NCI-H1048 (cell line): ENCODE measurements around the gene OXCT2.
"Not testable (repeated sequence)": the region's sequence is repeated elsewhere in the genome, so short reads cannot be mapped to it uniquely, and the experiment has no call there.

Experiments used
- DNase-seq: peaks from one replicate; lab custom pipeline; 2025; lab: John Stamatoyannopoulos, UW

The OXCT2 gene

GRCh38 chr1:39787468-39787867 is 16.3 kb upstream of the OXCT2 start:
- no peak for DNase-seq

DNA sequence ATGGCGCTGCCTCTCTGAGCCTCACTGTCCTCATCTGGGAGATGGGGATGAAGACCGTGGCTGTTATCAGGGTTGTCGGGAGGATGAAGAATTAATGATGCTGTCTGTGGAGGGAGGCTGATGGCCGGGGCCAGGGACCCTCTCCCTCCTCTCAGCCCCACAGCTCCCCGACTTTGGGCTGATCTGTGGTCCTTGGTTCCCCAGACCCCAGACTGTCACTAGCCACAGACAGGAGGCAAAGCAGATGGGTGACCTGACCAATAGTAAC is 15.9 kb upstream of the OXCT2 start:
- DNase-seq = not testable (repeated sequence)

GRCh38 chr1:39786303-39787107 is 15.4 kb upstream of the OXCT2 start:
- not testable (repeated sequence) for DNase-seq

DNA sequence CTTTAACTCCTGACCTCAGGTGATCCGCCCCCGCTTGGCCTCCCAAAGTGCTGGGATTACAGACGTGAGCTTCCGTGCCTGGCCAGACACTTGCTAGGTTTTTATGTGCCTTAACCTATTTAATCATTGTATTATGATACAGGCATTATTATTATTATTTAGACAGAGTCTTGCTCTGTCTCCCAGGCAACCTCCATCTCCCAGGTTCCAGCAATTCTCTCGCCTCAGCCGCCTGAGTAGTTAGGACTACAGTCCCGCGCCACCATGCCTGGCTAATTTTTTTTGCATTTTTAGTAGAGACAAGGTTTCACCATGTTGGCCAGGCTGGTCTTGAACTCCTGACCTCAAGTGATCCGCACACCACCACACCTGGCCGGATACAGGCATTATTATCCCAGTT is 11.5 kb upstream of the OXCT2 start:
- not testable (repeated sequence) for DNase-seq

DNA sequence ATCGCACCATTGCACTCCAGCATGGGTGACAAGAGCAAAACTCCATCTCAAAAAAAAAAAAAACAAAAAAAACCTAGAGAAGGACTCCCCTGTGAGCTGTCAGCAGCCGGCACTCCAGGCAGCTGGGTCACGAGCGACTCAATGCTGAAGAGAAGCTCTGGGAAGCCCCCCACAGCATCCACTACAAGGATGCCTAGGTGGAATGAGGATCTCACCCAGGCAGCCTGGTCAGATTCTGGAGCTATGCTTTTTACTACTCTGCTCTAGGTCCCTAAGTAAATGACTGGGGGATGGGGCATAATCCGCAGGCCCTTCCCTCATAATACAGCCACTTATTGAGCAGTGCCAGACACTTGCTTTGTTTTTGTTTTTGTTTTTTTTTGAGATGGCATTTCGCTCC is 11.0 kb upstream of the OXCT2 start:
- DNase-seq = no peak

DNA sequence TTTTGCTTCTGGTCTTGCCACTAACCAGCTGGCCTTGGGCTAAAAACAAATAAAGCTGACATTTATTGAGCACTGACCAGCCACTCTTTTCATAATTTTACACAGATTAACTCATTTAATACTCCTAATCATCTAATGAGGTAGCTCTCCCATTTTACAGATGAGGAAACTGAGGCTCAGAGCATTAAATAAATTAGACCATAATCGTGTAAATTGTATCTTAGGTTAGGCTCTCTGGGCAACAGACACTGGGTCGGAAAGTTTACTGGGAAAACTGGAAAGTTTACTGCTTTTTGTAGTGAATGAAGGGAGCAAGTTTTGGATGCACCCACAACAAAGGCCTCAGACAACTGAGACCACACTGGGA is 10.2 kb upstream of the OXCT2 start:
- no peak for DNase-seq

DNA sequence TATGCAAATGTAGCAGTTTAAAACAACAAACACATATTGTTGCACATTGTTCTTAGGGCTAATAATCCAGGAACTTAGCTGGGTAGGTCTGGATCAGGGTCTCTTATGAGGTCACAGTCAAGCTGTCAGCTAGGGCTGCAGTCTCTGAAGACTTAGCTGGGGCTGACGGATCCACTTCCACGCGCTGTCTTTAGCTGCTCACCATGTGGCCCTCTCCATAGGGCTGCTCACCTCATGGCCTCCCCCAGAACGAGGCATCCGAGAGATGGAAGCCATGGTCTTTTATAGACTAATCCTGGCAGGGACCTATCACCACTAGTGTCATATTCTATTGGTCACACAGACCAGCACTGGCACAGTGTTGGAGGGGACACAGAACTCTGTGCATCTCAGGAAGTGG is 8.7 kb upstream of the OXCT2 start:
- DNase-seq = no peak

- DNase-seq = no peak
These were observed 8.0 kb upstream of the OXCT2 start for GRCh38 chr1:39779137-39779536.

DNA sequence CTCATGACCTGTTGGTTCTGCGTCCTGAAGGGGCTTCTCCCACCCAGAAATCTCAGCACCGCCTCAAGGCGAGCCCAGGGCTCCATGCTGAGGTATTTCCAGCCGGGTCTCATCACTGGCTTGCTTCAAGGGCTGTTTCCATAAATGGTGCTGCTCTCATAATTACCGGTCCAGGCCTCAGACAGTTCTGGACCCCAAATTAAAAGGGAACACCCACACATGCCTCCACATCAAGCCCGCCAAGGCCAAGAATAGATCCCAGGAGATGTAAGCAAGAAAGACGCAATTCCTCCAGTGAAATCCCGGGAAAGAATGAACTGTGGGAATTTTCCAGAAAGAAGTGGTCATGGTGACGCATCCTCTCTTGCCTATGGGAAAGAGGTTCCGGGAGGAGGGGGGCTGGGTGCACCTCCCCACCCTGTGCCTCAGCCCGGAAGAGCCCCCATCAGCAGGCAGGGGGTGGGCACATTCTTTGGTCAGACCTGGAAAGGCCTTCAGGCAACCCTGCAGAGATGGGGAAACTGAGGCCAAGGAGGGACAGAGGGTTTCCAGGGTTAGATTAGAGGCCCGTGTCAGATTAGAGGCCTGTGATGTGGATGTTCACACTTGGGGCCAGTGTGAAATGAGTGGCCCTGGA is 7.4 kb upstream of the OXCT2 start:
- not testable (repeated sequence) for DNase-seq

DNA sequence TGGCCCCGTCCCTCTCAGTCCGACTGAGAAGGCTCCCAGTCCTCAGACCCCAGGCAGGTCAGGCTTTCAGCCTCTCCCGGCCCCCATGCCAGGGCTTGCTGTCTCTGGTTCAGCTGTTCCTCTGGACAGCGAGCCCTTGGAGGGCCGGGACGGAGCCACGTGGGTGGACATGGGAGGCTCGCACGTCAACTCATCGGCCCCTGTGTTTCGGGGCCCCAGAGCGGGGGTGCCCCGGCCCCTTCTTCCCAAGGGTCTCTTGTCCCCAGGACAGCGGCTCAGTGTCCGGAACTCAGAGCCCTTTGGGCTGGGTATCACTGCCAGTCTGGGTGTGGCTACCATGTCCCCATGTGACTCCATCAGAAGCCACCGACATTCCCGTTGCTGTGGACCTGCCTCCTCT is 6.7 kb upstream of the OXCT2 start:
- not testable (repeated sequence) for DNase-seq

DNA sequence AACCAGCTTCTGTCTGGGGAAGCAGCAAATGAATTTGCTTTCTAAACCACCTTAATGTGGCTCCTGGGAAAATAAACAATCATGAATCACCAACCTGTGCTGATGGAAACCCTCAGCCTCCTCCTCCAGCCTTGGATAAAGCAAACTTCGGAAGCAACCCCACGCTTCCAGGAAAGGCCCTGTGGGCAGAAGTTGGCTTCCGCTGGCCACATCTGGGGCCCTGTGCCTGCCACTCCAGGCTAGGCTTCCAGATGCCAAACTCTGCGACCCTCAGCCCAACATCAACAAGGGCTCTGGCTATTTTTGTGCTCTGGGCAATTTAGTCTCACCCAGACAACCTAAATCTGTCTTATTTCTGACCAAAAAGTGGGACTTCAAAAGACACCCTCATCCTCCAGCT is 6.2 kb upstream of the OXCT2 start:
- DNase-seq = no peak

GRCh38 chr1:39776886-39777285 is 5.7 kb upstream of the OXCT2 start:
- no peak for DNase-seq

- DNase-seq = no peak
These were observed 5.2 kb upstream of the OXCT2 start for GRCh38 chr1:39776400-39776713.

DNA sequence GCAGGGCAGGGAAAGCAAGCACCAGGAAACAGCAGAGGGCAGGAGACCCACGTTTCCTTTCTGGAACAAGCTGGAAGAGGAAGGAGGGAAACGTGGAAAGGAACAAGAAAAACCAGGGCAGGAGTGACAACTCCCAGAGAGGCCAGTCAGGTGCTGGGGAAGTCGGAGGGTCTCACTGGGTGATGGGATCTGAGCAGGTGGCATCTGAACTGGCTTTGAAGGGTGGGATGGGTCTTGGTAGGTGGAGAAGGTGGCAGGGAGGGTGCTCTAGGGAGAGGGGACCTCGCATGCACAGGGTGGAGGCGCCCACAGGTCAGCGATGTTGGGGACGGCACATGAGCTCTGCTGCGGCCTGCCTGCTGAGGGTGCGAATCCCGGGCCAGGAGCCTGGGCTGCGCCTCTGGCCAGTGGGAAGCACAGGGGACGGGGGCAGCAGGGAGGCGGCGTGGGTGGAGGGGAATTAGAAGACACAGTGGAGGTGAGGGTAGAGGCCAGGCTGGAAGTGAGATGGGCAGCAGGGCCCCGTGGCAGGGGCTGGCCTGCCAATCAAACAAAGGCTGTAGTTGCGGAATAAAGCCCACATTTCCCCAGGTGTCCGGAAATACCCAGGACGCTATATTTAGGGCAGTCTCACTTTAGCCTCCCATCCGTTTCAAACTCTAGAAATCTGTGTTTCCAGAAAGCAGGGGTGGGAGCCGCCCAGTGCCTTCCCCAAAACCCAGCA is 4.7 kb upstream of the OXCT2 start:
- not testable (repeated sequence) for DNase-seq

GRCh38 chr1:39775141-39775540 is 4.0 kb upstream of the OXCT2 start:
- not testable (repeated sequence) for DNase-seq

- not testable (repeated sequence) for DNase-seq
These were observed 2.3 kb upstream of the OXCT2 start for GRCh38 chr1:39773369-39773979.

- not testable (repeated sequence) for DNase-seq
These were observed 787 bp downstream of the OXCT2 start for GRCh38 chr1:39770100-39771021.

DNA sequence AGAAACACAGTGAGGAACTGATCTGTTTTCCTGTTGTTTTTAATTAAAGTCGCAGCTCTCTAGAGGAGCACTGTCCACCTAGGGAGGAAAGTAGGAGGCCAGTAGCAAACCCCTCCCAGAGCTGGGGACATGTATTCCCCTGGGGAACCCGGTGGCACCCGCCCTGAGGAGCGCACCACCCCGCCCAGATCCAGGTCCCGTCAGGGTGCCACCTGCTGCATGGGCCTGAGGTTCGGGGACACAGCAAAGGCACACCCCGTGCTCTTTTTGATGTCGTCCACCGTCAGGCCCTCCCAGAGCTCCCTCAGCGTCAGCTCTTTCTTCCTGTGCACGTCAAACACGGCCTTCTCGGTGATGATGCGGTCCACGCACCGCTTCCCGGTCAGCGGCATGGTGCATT is 1.6 kb downstream of the OXCT2 start:
- not testable (repeated sequence) for DNase-seq

DNA sequence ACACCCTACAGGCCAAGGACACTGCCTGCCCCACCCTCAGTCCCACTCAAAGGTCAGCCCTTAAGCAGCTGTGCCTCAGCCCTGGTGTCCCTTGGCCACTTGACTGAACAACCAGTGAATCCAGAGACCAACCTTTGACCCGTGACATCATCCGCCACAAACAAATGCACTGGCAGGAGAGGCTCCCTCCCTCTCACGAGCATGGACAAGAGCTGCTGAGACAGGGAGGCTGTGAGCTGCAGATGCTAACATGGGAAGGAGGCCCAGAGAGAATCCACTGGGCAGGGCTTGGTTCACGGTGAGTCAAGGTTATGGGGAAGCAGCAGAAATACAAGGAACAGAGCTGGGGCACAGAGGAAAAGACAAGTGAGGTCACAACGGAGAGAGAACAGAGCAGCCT is 4.7 kb downstream of the OXCT2 start:
- DNase-seq = not testable (repeated sequence)

DNA sequence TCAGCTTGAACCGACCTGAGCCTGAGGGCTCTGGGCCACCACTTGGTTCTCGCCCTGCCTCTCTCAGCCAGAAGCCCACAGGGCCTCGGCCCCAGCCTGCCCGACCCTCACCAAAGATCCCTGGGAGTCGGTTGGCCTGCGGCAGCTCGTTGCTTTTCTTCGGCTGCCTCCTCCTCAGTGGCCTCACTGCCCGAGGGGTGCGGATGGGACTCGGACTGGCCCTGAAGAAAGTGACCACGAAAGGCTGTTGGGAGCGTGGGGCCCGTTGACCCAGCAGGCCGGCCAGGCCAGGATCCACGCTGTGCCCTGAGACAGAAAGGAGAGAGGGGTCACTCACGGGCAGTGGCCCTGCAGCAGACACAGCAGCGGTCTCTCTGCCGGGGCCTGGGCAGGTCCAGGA is 6.6 kb downstream of the OXCT2 start:
- not testable (repeated sequence) for DNase-seq

GRCh38 chr1:39763619-39764374 is 7.4 kb downstream of the OXCT2 start:
- DNase-seq = not testable (repeated sequence)
